ENCODE results near the gene EPHB1.
"Not testable (repeated sequence)": the region's sequence is repeated elsewhere in the genome, so short reads cannot be mapped to it uniquely, and the experiment has no call there.

The EPHB1 gene

DNA sequence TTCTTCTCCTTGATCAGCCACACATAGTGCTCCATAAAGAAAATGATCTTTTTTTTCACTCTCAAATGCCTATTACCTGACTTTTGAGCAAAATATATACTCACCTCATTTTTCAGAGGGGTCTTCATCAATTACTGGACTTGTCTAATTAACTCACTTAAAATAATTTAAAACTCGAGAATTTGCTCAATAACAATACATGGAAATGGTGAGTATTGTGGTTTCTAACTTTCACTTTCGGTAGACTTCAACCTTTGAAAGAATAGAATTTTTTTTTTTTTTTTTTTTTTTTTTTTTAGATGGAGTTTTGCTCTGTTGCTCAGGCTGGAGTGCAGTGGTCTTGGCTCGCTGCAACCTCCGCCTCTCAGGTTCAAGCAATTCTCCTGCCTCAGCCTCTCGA is 17.7 kb upstream of the EPHB1 start:
- DNase-seq (ENCODE audit: low read depth), result no peak

- DNase-seq (ENCODE audit: low read depth), result not testable (repeated sequence)
Observed at GRCh38 chr3:134788283-134788682, 6.8 kb upstream of the EPHB1 start.

GRCh38 chr3:134790065-134790464 is 5.0 kb upstream of the EPHB1 start:
- no peak for DNase-seq (ENCODE audit: low read depth)

GRCh38 chr3:134791992-134792391 is 3.1 kb upstream of the EPHB1 start:
- no peak for DNase-seq (ENCODE audit: low read depth)

DNA sequence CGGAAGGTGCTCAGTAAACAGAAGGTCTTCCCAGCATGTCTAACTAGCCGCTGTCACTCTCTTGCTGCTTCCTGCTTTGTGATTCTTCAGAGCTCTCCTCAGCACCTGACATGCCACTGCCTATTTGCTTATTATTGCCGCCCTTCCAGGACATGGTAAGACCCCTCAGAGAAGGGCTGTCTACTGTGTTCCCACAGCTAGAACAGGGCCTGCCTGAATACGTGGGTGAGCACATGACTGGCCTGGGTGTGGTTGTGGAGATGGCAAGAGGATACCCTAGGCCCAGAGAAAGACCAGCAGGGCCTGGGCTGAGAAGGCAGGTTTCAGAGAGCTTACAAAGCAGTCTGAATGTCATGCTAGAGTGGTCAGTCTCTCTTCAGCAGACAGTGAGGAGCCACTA is 2.4 kb upstream of the EPHB1 start:
- no peak for DNase-seq (ENCODE audit: low read depth)

- no peak for DNase-seq (ENCODE audit: low read depth)
Observed at GRCh38 chr3:134793562-134793961, 1.5 kb upstream of the EPHB1 start.

- no peak for DNase-seq (ENCODE audit: low read depth)
Observed at GRCh38 chr3:134794323-134794722, 737 bp upstream of the EPHB1 start.

GRCh38 chr3:134795746-134796280 is 753 bp downstream of the EPHB1 start:
- no peak for DNase-seq (ENCODE audit: low read depth)

GRCh38 chr3:134796281-134797056 is 1.4 kb downstream of the EPHB1 start:
- no peak for DNase-seq (ENCODE audit: low read depth)

GRCh38 chr3:134797057-134797740 is 2.1 kb downstream of the EPHB1 start:
- DNase-seq (ENCODE audit: low read depth), result no peak

GRCh38 chr3:134797741-134798451 is 2.8 kb downstream of the EPHB1 start:
- no peak for DNase-seq (ENCODE audit: low read depth)

GRCh38 chr3:134798681-134799311 is 3.7 kb downstream of the EPHB1 start:
- no peak for DNase-seq (ENCODE audit: low read depth)

DNA sequence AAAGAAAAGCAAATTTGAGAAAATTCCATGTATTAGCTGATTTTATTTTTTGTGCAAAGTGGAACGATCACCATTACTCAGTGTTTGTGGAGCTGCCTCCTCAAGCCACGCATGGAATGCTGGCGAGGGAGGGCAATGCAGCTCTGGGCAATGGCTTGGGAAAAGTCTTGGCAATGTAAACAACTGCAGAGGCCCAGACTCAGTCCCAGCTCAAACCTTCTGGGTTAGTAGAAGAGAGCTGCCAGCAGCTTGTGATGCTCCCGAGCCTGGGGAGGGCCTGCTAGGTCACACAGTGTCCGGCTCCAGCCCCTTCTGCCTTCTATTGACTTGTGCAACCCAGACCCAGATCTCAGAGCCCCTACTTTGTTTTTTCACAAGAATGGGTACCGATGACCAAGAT is 4.3 kb downstream of the EPHB1 start:
- no peak for DNase-seq (ENCODE audit: low read depth)

GRCh38 chr3:134801204-134801958 is 6.3 kb downstream of the EPHB1 start:
- no peak for DNase-seq (ENCODE audit: low read depth)

DNA sequence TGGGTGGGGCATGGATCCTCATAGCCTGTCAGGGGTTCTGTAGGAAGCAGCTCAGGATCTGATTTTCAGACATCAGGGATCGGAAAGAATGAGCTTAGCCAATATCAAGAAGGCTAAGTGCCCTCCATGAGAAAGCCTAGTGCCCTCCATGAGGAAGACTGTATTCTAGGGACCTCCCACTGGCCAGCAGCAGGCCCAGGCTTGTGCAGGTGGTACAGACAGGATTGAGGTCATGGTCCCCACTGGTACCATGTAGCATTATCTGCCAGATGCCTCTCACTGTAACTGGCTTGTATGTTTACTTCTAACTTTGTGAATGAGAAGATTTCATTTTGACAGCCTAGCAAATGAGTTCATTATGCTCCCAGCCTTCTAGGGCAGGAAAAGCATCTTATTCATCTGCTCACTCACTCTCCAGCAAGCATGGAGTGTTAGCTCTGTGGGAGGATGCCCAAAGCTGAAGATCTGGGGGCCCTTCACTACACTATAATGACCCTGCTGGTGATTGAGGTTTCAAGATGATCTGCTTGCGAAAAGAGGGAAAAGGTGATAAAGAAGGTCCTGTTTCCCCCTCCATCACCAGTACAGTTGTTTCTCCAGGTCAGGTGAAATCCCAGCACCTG is 7.5 kb downstream of the EPHB1 start:
- DNase-seq (ENCODE audit: low read depth), result no peak

DNA sequence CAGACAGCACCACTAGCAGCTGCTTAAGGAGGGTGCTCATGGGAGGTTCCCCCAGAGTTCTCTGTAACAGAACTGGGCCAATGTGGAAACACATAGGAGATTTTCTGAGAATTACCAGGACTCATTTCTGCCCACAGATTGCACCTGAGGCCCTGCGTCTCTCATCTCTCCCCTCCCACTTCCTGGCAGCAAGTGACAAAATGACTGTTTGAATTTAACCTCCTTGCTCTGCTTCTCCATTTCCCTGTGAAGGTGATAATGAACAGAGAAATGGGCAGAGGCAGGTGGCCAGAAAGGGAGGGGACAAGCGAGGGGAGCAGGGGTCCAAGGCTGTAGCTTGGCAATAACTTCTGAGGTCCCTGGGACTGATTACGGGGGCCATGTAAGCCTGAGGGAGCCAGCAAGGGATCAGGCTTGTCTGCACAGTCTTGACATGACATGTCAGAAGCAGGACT is 8.0 kb downstream of the EPHB1 start:
- DNase-seq (ENCODE audit: low read depth), result no peak

DNA sequence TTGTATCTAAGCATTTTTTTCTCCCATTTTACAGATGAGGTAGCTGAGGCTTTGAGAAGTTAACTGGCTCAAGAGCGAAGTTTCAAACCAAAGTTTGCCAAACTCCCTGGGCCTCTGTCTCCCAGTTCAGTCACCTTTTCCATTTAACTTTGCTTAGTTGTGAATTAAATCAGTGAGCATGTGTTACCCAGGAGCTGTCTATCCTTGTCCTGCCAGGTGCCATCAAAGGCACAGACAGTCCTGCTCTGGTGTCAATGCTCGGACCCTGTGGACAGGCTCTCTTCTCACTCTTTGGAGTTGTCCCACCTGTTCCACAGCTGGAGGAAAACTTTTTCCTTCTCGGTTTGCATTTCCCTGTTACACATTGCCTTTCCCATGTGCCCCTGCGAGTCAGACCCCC is 8.6 kb downstream of the EPHB1 start:
- DNase-seq (ENCODE audit: low read depth), result no peak

DNA sequence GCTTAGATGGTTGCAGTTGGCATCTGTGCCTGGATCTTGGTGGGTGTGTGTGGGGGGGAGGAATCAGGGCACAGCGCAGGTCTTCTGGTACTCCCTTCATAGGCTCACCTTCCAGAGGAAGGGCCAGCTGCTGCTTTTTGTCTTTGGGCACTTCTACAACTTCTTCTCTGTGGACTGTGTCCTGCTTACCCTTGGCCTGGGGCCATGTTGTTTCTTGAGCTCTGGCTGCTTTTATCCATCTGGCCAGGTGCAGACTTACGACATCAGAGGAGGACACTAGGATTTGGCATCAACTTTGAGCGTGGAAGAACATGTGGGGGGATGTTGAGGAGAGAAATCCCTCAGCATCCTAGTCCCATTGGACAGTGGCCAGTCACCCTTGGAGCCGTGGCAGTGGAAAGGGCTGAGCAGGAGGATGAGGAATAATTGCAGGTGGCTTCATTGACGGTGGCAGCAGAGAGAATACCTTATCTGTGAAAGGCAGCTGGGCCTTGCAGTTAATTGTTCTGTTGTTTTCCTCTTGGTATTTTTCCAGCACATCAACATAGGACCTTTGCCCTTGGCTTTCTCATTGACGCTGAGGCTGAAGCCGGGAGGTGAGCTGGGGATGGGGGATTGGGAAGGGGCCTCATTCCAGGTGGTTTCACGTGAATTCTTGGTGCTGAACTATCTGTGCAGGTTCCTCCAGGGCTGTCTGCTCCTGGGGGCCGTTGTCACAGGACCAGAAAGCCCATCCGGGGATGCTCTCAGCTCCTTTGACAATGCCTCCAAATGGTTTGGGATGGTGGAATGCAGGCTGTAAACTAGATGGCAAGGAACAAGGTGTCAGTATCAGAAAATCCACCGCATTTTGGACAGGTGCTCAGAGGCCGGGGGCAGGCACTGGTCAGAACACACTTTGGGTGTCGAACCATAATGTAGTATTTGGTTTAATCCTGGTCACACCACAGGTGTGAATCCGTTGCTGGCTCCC is 9.7 kb downstream of the EPHB1 start:
- no peak for DNase-seq (ENCODE audit: low read depth)

- DNase-seq (ENCODE audit: low read depth), result no peak
Observed at GRCh38 chr3:134807189-134807588, 12.1 kb downstream of the EPHB1 start.

DNA sequence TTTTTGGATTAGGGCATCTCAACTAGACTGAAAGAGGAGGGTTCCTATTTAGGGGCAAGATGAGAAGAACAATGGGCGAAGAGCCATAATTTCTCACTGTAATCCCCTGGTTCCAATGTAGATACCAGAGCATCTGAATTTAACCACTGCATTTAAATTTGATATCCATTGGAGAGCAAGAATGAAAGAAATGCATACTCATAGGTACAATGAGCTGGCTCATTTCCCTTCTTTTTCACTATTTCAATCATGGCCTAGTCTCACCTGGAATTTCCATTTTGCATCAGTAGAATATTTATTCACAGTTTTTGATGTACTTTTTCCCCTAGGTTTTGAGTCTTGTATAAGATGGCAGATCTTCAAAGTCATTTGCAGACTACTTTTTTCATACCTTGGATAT is 13.8 kb downstream of the EPHB1 start:
- DNase-seq (ENCODE audit: low read depth), result no peak

Measured in GM04503 (cell line).